NCI-H2227 treated with DMSO at 0.1 percent for 48 hours (cell line): Measurements from ENCODE around the gene TMEM108.

Experiments
- DNase-seq: peaks from one replicate; lab custom pipeline; 2025; lab: John Stamatoyannopoulos, UW

TMEM108 gene

GRCh38 chr3:133278260-133279043 is 240.3 kb downstream of the TMEM108 start:
- no peak for DNase-seq

- DNase-seq = no peak
Observed at GRCh38 chr3:133280586-133280985, 242.4 kb downstream of the TMEM108 start.

GRCh38 chr3:133282236-133282635 is 244.0 kb downstream of the TMEM108 start:
- DNase-seq = no peak

GRCh38 chr3:133283958-133284807 is 246.0 kb downstream of the TMEM108 start:
- DNase-seq = no peak

GRCh38 chr3:133289322-133289721 is 251.1 kb downstream of the TMEM108 start:
- no peak for DNase-seq

- no peak for DNase-seq
Observed at GRCh38 chr3:133292296-133292695, 254.1 kb downstream of the TMEM108 start.

- DNase-seq = no peak
Observed at GRCh38 chr3:133293397-133294110, 255.4 kb downstream of the TMEM108 start.

GRCh38 chr3:133294253-133294652 is 256.1 kb downstream of the TMEM108 start:
- no peak for DNase-seq

GRCh38 chr3:133295199-133295901 is 257.2 kb downstream of the TMEM108 start:
- no peak for DNase-seq

- DNase-seq = no peak
Observed at GRCh38 chr3:133295944-133296917, 258.0 kb downstream of the TMEM108 start.

GRCh38 chr3:133296981-133297380 is 258.8 kb downstream of the TMEM108 start:
- no peak for DNase-seq

GRCh38 chr3:133300102-133300501 is 261.9 kb downstream of the TMEM108 start:
- DNase-seq = no peak

- no peak for DNase-seq
Observed at GRCh38 chr3:133301194-133301593, 263.0 kb downstream of the TMEM108 start.

- DNase-seq = no peak
Observed at GRCh38 chr3:133301731-133302130, 263.5 kb downstream of the TMEM108 start.

- DNase-seq = no peak
Observed at GRCh38 chr3:133303430-133303829, 265.2 kb downstream of the TMEM108 start.

- no peak for DNase-seq
Observed at GRCh38 chr3:133317866-133318265, 279.7 kb downstream of the TMEM108 start.

- no peak for DNase-seq
Observed at GRCh38 chr3:133328373-133328772, 290.2 kb downstream of the TMEM108 start.

- peak; percentile 41 for DNase-seq
Observed at GRCh38 chr3:133329626-133330025, 291.4 kb downstream of the TMEM108 start.

- DNase-seq = peak; percentile 23
Observed at GRCh38 chr3:133330065-133330464, 291.9 kb downstream of the TMEM108 start.

- DNase-seq = no peak
Observed at GRCh38 chr3:133330522-133330921, 292.3 kb downstream of the TMEM108 start.

- DNase-seq = no peak
Observed at GRCh38 chr3:133354721-133355120, 316.5 kb downstream of the TMEM108 start.
